Body of pancreas (tissue), 4 donors: ENCODE data around the gene NT5C3B. TPM values are rescaled to one million over a fixed set of nuclear protein-coding genes. Genes with fewer than 3 reads are reported as not detected.

ENCODE experiments used
- ATAC-seq: fragments of 150-250 bp; one replicate; pipeline ENCODE4 v1.9.1; 2016
- DNase-seq, 4 donors: peaks; one replicate each; pipeline ENCODE4 v3.0.0-alpha.2; 2019
- H3K27ac ChIP-seq, 4 donors: fragments of 200-600 bp; sonication (generic); 1 replicate in 3 of 4; 2 replicates in 1 of 4; pipeline versions ENCODE4 v1.5.1 to v1.6.1; 2016 to 2019; ENCODE audit warnings: mild to moderate bottlenecking in 1 of 4, mixed read lengths in 1 of 4, moderate library complexity in 1 of 4
- H3K27me3 ChIP-seq, 2 donors: fragments of 200-600 bp; sonication (generic); one replicate each; pipeline ENCODE4 v1.6.0; 2016; ENCODE audit warnings: mild to moderate bottlenecking in 1 of 2
- H3K36me3 ChIP-seq, 2 donors: fragments of 200-600 bp; sonication (generic); replicated peaks in 1 of 2; 2 replicates each; pipeline ENCODE4 v1.5.1; 2016; ENCODE audit warnings: low read depth in 2 of 2; ENCODE audit not compliant: insufficient read depth in 1 of 2
- H3K4me1 ChIP-seq: fragments of 200-600 bp; sonication (generic); one replicate; pipeline ENCODE4 v1.6.0; 2016
- H3K4me3 ChIP-seq, 2 donors: fragments of 200-600 bp; sonication (generic); 1 replicate in 1 of 2; 2 replicates in 1 of 2; pipeline ENCODE4 v1.5.1; 2016 to 2019
- H3K9me3 ChIP-seq, 3 donors: fragments of 200-600 bp; sonication (generic); 1 replicate in 2 of 3; 2 replicates in 1 of 3; pipeline ENCODE4 v1.5.1; 2016
- POLR2A ChIP-seq, 3 donors: fragments of 450-650 bp; IDR thresholded peaks; one replicate each; pipeline ENCODE4 v1.6.1; 2016; ENCODE audit warnings: antibody characterized with exemption in 3 of 3, mild to moderate bottlenecking in 2 of 3
- WGBS, 2 donors: methylation state at CpG; one replicate each; pipeline ENCODE4 v1.1.5; 2017; 5-methylcytosine and 5-hydroxymethylcytosine counted together
- intact Hi-C: fragments of 100-400 bp; cut with DNase I; formaldehyde crosslinking; loops from one replicate; pipeline ENCODE4 v1.15.1; 2023
- total RNA-seq, 2 donors: library from RNA; depleted of rRNA; stranded (reverse); fragments of >200 nt; gene quantifications; one replicate each; pipeline ENCODE4 v1.1.0, GENCODE V29; 2016
- TF ChIP-seq, protein P1 (sequence below), 7 experiments: fragments of 450-650 bp in 4 of 7; fragments of 200-600 bp in 3 of 7; sonication (generic) in 3 of 7; IDR thresholded peaks; one replicate each; pipeline ENCODE4 v1.5.1; 2016 to 2019; ENCODE audit warnings: antibody characterized with exemption in 7 of 7

The NT5C3B gene
- total RNA-seq, 2 donors from 2014 or later, result 43.1 to 46.5 TPM

DNA sequence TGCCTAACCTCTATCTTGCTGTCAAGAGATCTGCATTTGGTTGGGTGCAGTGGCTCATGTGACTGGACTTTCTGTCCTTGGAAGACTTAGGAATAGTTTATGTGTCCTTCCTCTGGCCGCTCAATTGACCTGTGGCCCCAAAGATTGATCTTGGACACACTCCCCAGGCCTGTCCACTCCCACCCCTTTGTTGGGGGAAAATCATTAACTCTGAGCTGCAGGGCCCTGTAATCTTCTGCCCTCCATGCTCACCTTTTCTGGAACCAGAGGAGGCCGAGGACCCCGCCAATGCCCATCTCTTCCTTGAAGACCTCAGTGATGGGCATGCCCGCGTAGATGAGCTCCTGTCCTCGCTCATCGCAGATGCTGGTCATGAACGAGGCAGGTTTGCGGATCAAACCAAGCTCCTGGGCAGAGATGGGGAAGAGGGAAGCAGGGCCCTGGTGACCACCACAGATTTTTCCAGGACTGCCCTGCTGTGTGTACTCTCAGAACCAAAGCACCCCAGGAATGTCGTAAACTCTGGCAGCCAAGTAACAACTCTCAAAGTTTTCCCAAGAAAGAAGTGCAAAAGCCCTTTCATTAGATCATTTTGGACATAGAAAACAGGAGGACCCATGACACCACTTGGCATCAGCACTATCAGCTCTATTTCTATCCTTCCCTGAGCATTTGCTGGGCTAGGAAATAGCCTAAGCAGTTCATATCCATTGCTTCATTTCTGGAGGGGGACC is 37.7 kb upstream of the NT5C3B start:
- H3K4me1 ChIP-seq, result no peaks in the 10 kb centered on the region
- intact Hi-C loops, result no loop called here
- H3K27me3 ChIP-seq, result no peaks in the 10 kb centered on the region
- H3K27ac ChIP-seq, result no peak overlapping the region
- peaks cover 31 to 34% of the 10 kb centered on the region in 2 donors for H3K36me3 ChIP-seq
- no peaks in the 10 kb centered on the region for H3K9me3 ChIP-seq
- DNase-seq (no peak), ATAC-seq (no peak)
- no peak for TF ChIP-seq POLR2A (IDR thresholded peaks at IDR 0.05)
- TF ChIP-seq, protein P1, sequence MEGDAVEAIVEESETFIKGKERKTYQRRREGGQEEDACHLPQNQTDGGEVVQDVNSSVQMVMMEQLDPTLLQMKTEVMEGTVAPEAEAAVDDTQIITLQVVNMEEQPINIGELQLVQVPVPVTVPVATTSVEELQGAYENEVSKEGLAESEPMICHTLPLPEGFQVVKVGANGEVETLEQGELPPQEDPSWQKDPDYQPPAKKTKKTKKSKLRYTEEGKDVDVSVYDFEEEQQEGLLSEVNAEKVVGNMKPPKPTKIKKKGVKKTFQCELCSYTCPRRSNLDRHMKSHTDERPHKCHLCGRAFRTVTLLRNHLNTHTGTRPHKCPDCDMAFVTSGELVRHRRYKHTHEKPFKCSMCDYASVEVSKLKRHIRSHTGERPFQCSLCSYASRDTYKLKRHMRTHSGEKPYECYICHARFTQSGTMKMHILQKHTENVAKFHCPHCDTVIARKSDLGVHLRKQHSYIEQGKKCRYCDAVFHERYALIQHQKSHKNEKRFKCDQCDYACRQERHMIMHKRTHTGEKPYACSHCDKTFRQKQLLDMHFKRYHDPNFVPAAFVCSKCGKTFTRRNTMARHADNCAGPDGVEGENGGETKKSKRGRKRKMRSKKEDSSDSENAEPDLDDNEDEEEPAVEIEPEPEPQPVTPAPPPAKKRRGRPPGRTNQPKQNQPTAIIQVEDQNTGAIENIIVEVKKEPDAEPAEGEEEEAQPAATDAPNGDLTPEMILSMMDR (IDR thresholded peaks at IDR 0.05), result no peak
- WGBS, 2 donors, result 93 to 99% methylated on average over 10 of the region's 10 CpGs
- no peak overlapping the region for H3K4me3 ChIP-seq

DNA sequence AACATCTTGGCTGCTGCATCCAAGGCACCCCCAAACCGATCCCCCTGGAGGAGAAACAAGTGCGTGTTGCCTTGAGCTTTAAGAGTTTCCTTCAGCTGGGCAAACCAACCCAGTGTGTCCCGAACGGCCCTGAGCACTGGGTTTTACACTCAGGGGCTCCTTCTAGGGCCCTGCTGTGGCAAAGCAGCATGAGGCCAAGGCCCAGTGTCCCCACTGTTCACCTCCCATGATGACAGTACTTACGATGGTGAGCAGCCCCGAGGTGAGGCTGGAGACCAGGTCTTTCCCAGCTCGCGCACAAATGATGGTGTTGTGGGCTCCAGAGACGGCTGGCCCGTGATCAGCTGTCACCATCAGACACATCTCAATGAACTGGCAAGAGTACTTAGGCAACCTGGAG is 35.8 kb upstream of the NT5C3B start:
- no peaks in the 10 kb centered on the region for H3K9me3 ChIP-seq
- 94 to 96% methylated on average over 10 of the region's 10 CpGs for WGBS, 2 donors
- peaks cover 24 to 27% of the 10 kb centered on the region in 2 donors for H3K36me3 ChIP-seq
- intact Hi-C loops, result no loop called here
- DNase-seq, result no peak
- H3K27ac ChIP-seq, result no peak overlapping the region
- H3K4me1 ChIP-seq, result no peaks in the 10 kb centered on the region
- no peak overlapping the region for H3K4me3 ChIP-seq
- no peaks in the 10 kb centered on the region for H3K27me3 ChIP-seq
- TF ChIP-seq, protein P1 (IDR thresholded peaks at IDR 0.05), result no peak
- TF ChIP-seq POLR2A (IDR thresholded peaks at IDR 0.05), result no peak
- ATAC-seq, result no peak

DNA sequence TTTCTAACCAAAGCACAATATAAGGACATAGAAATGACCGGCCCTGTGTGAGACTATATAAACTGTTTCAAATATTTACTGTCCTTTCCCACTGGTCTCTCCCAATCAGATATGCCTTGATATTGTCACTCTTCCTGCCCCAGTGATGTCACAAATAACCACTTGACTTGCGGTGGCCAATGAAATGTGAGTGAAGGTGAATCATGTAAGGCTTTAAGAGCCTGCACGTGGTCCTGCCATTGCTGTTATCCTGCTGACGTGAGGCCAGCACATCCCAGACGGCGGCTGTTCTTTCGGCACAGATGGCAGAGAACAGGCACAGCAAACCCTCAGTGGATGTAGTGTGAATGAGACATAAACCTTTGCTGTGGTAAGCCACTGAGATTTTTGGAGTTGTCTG is 34.6 kb upstream of the NT5C3B start:
- Histone ChIP-seq H3K36me3 (peaks cover 24 to 27% of the 10 kb centered on the region in 2 donors), H3K27ac (no peak overlapping the region), H3K27me3 (no peaks in the 10 kb centered on the region), H3K4me1 (peaks cover 1% of the 10 kb centered on the region), H3K4me3 (no peak overlapping the region), H3K9me3 (no peaks in the 10 kb centered on the region)
- no peak for DNase-seq
- 70 to 71% methylated on average over 7 of the region's 7 CpGs for WGBS, 2 donors
- intact Hi-C loops, result no loop called here
- peak; percentile 8 for ATAC-seq
- TF ChIP-seq, protein P1 (IDR thresholded peaks at IDR 0.05), result no peak
- no peak for TF ChIP-seq POLR2A (IDR thresholded peaks at IDR 0.05)

DNA sequence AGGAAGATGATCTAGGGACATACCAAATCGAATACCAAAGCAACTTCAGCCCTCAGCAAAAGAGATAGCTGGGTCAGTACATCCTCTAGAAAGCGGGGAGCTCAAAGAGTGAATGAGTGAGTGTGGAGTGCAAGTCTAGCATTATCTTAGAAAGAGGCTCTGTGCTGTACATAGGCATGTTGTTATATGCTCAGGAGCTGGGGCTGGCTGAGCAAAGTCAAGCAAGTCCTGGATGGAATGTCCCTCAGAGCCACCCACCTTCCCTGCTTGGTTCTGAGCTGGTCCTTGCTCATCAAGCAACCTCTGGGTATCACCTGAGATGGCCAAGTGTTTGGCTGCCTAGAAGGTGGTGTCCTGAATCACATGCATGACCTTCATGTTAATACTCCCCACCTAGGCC is 34.1 kb upstream of the NT5C3B start:
- Histone ChIP-seq H3K27me3 (no peaks in the 10 kb centered on the region), H3K27ac (no peak overlapping the region), H3K4me1 (peaks cover 4% of the 10 kb centered on the region), H3K4me3 (no peak overlapping the region), H3K9me3 (no peaks in the 10 kb centered on the region), H3K36me3 (peaks cover 24 to 27% of the 10 kb centered on the region in 2 donors)
- no peak for ATAC-seq
- WGBS, 2 donors, result 76 to 79% methylated on average over 2 of the region's 2 CpGs
- DNase-seq, result no peak
- TF ChIP-seq, protein P1 (IDR thresholded peaks at IDR 0.05), result no peak
- TF ChIP-seq POLR2A (IDR thresholded peaks at IDR 0.05), result no peak
- intact Hi-C loops, result no loop called here

DNA sequence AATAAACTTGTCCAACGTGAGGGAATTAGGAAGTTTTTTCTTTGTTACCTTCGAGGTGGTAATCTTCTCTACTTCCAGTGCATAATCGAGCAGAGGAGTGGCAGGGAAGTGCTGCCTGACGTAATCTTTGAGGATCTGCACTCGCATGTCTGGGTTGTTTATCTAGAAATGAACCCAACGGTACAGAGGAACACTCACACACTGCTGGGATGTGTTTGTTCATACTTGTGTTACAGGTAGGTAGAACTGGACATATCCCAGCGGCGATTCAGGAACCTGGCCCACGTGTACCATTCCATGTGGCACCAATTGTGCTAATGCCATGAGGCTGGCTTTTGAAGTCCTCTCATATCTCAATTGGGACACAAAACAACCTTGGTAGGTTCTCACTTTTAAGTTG is 33.4 kb upstream of the NT5C3B start:
- 59 to 61% methylated on average over 9 of the region's 9 CpGs for WGBS, 2 donors
- DNase-seq (no peak), ATAC-seq (no peak)
- H3K27me3 ChIP-seq, result no peaks in the 10 kb centered on the region
- no peak for TF ChIP-seq POLR2A (IDR thresholded peaks at IDR 0.05)
- H3K9me3 ChIP-seq, result no peaks in the 10 kb centered on the region
- peaks cover 24 to 27% of the 10 kb centered on the region in 2 donors for H3K36me3 ChIP-seq
- peaks cover 6% of the 10 kb centered on the region for H3K4me1 ChIP-seq
- intact Hi-C loops, result no loop called here
- no peak overlapping the region for H3K4me3 ChIP-seq
- no peak overlapping the region for H3K27ac ChIP-seq
